ENCODE data around the gene BBX.
A peak's percentile ranks its signal among the peaks of the same experiment; 100 is the strongest.

Gene BBX

DNA sequence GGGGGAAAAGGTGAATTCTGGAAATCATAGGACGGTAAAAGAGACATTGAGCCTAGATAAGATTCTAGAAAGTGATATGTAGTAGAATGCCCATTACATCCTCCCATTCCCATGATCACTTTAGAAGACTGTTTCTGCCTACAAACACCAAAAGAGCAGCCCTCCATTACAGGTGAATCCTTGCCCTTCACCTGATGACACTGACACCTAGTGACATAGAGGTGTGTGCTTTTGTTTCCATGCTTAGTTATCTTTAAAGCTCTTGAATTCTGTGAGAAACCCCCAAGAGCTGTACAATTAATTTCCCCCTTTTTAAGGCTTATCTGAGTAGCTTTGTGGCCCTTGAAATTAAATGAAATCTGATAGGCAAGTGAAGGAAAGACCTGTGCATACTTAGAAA, 8.3 kb upstream of the BBX start:
- no peaks in the 10 kb centered on the region; a peak in 1 of 20 replicates for H3K4me1 ChIP-seq
- H4K20me1 ChIP-seq, result no peaks in the 10 kb centered on the region
- no peak overlapping the region for H3K4me3 ChIP-seq
- H3K9ac ChIP-seq, result no peak overlapping the region
- no peak for TF ChIP-seq Cebpa-rat (IDR thresholded peaks at IDR 0.05)
- H3K9me3 ChIP-seq (replicated peaks in 1 of 11), result no peaks in the 10 kb centered on the region
- no peak overlapping the region for H3K27ac ChIP-seq
- H3K4me2 ChIP-seq, result no peak overlapping the region
- H3K27me3 ChIP-seq, result no peaks in the 10 kb centered on the region
- no peaks in the 10 kb centered on the region for H3K36me3 ChIP-seq

DNA sequence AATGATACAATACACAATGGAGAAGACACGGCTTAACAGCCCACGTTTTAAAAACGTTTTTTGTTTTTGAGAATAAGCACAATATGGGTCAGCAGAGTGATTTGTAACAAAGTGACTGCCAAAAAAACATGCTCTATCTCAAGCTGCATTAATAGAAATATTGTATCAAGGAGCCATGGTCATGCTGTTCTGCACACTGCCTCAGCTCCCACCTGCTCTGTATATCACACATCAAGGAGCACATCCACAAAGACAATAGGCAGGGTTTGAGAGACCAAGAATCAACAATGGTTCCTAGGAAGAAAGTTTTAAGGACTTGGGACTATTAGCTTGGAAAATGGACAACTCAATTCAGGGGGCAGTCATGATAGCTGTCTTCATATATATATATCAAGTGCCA, 6.3 kb upstream of the BBX start:
- no peak overlapping the region for H3K4me2 ChIP-seq
- peaks cover 0 to 2% (median under 1%) of the 10 kb centered on the region in 10 experiments; a peak in 7 of 20 replicates for H3K4me1 ChIP-seq
- no peak overlapping the region for H3K4me3 ChIP-seq
- no peaks in the 10 kb centered on the region for H3K9me3 ChIP-seq (replicated peaks in 1 of 11)
- no peak overlapping the region for H3K9ac ChIP-seq
- H3K27me3 ChIP-seq, result no peaks in the 10 kb centered on the region
- H4K20me1 ChIP-seq, result no peaks in the 10 kb centered on the region
- TF ChIP-seq Cebpa-rat (IDR thresholded peaks at IDR 0.05), result no peak
- no peak overlapping the region for H3K27ac ChIP-seq
- no peaks in the 10 kb centered on the region for H3K36me3 ChIP-seq

DNA sequence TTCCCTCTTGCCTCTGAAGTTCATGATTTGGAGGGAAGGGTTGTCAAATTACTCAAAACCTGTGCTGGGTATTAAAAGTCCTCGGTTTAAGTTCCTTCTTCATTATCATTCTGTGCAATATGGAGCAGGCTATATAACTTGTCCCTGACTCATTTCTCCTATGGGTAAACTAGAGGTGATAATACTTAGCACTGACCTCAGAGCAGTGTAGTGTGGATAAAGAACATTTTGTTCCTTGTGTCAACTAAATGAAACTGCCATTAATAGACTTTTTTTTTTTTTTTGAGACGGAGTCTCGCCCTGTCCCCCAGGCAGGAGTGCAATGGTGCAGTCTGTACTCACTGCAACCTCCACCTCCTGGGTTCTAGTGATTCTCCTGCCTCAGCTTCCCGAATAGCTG, 2.2 kb upstream of the BBX start:
- no peak overlapping the region for H3K9ac ChIP-seq
- no peaks in the 10 kb centered on the region for H3K9me3 ChIP-seq (replicated peaks in 1 of 11)
- H3K27ac ChIP-seq, result no peak overlapping the region
- no peak overlapping the region for H3K4me2 ChIP-seq
- no peaks in the 10 kb centered on the region for H3K27me3 ChIP-seq
- no peaks in the 10 kb centered on the region for H3K36me3 ChIP-seq
- TF ChIP-seq Cebpa-rat (IDR thresholded peaks at IDR 0.05), result no peak
- H4K20me1 ChIP-seq, result no peaks in the 10 kb centered on the region
- peaks cover 5 to 13% (median 11%) of the 10 kb centered on the region in 10 experiments for H3K4me1 ChIP-seq
- no peak overlapping the region for H3K4me3 ChIP-seq

DNA sequence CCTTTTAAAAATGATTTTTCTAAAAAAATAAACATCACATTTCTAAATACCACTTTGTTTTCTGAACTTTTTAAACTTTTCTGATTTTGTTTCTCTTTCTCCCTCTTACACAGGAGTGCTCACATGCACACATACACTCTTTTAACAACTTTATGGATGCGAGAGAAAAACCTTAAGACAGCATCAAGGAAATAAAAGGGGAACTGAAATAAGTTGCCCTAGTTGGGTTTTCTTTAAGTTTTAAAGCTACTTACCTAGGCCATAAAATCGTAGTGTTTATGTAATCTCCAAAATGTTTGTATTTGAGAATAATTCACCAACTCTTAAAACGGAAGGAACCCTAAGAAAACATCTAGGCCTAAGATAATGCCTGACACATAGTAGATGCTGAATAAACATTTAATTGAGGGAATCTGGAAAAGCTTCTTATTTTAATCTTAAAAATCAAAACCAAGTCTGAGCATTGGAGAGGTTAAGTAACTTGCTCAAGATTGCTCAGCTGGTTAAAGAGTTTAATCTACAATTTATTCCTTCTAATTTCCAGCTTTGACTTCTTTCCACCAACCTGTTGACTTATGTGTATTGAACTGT, 1.2 kb upstream of the BBX start:
- TF ChIP-seq Cebpa-rat (IDR thresholded peaks at IDR 0.05), result no peak
- H4K20me1 ChIP-seq, result peaks cover 0 to 6% (median 0%) of the 10 kb centered on the region in 11 experiments; a peak in 1 of 22 replicates
- peaks cover 13 to 21% (median 19%) of the 10 kb centered on the region in 10 experiments for H3K4me1 ChIP-seq
- H3K27me3 ChIP-seq, result no peaks in the 10 kb centered on the region
- no peaks in the 10 kb centered on the region for H3K9me3 ChIP-seq (replicated peaks in 1 of 11)
- no peak overlapping the region for H3K4me3 ChIP-seq
- H3K4me2 ChIP-seq, result peak overlapping the region in 4 of 11 experiments; percentile 19 to 86 (median 72); a peak in 7 of 22 replicates
- H3K36me3 ChIP-seq, result no peaks in the 10 kb centered on the region
- H3K9ac ChIP-seq, result no peak overlapping the region
- no peak overlapping the region for H3K27ac ChIP-seq

DNA sequence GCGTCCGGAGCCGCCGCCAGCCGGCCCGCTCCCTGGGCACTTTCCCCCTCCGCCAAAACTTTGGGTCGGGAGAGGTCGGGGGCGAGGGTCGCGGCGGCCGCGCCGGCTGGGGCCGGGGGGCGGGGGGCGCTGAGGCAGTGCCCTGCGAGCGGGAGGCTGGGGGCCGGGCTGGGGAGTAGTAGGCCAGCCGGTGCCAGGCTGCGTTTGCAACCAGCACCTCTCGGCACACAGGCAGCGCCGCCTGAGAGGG, 452 bp downstream of the BBX start:
- Histone ChIP-seq H3K4me2 (peak overlapping the region; percentile 86 to 99 (median 97); a peak in 21 of 22 replicates), H4K20me1 (peaks cover 0 to 6% (median 0%) of the 10 kb centered on the region in 11 experiments; a peak in 2 of 22 replicates)
- no peak for TF ChIP-seq Cebpa-rat (IDR thresholded peaks at IDR 0.05)

DNA sequence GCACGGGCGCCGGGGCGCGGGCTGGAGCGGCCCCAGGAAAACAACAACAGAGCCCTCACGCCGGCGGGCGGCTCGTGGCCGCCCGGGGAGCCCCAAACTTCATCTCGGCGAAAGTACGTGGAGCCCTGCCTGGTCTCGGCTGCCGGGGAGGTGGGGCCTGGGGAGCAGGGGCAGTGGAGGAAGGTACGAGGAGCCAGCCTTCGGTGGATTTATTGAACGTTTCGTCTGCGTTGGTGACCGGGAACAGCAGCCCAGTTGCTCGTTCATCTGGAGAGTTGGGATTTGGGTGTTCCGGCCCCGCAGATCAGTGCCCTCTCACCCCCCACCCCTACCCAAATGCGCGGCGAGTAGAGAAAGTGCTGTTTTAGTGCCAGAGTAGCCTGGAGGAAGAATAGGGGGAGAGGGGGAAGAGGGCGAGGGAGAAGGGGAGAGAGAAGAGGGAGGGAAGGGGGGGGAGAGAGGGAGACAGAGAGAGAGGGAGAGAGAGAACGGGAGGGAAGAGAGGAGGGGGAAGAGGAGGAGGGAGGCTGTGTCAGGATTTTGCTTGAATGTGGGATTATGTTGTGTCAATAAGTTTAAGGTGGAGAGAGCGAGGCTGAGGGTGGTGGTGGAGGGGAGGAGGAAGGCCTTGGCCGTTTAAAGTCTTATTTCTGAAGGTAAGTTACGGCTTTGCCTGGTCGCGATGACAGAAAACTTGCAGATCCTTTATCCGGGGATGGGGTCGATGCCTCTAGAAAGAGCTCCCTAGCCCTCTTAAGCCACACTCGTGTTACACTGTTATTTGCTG, 970 bp downstream of the BBX start:
- H3K9me3 ChIP-seq (replicated peaks in 1 of 11), result no peaks in the 10 kb centered on the region
- peak overlapping the region; percentile 86 to 99 (median 97) for H3K4me2 ChIP-seq
- H3K4me3 ChIP-seq, result peak overlapping the region; percentile 82 to 99 (median 94)
- H3K27me3 ChIP-seq, result no peaks in the 10 kb centered on the region
- peaks cover 20 to 35% (median 25%) of the 10 kb centered on the region in 10 experiments for H3K4me1 ChIP-seq
- no peaks in the 10 kb centered on the region; a peak in 3 of 22 replicates for H3K36me3 ChIP-seq
- H3K27ac ChIP-seq, result peak overlapping the region; percentile 73 to 93 (median 90)
- H3K9ac ChIP-seq, result peak overlapping the region; percentile 87 to 94 (median 91)
- TF ChIP-seq Cebpa-rat (IDR thresholded peaks at IDR 0.05), result no peak
- peaks cover 0 to 6% (median 0%) of the 10 kb centered on the region in 11 experiments; a peak in 2 of 22 replicates for H4K20me1 ChIP-seq

More for the DNA sequence above, 452 bp downstream of the BBX start:
- Histone ChIP-seq H3K9me3 (replicated peaks in 1 of 11) (no peaks in the 10 kb centered on the region), H3K36me3 (no peaks in the 10 kb centered on the region; a peak in 3 of 22 replicates), H3K4me3 (peak overlapping the region; percentile 82 to 99 (median 94)), H3K27ac (peak overlapping the region; percentile 73 to 93 (median 90)), H3K27me3 (no peaks in the 10 kb centered on the region), H3K9ac (peak overlapping the region; percentile 87 to 94 (median 91)), H3K4me1 (peaks cover 20 to 33% (median 25%) of the 10 kb centered on the region in 10 experiments)

DNA sequence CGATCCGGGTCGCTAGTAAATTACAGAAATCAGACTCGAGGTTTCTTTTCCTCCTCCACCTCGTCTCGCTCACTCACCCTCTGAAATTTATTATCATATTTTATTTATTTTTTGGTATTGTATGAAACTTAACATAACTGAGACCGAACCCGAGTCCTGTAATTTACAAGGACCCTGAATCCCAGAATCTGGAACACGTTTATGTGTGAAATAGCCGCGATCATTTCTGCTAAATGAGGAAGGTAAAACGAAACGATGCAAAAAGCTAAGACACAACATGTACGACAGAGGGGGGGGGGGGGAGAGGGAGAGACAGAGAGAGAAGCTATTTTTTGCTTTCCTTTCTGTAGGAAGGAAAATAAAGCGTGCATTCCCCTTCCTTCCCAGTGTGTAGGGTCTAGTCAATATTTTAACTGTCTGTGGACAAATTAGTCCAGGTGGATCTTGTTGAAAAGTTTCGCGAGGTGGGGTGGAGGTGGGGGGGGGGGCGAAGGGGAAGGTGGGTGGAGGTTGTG, 1.6 kb downstream of the BBX start:
- no peak for TF ChIP-seq Cebpa-rat (IDR thresholded peaks at IDR 0.05)
- peaks cover 0 to 6% (median 0%) of the 10 kb centered on the region in 11 experiments; a peak in 2 of 22 replicates for H4K20me1 ChIP-seq
- peak overlapping the region; percentile 82 to 99 (median 94) for H3K4me3 ChIP-seq
- H3K4me2 ChIP-seq, result peak overlapping the region; percentile 86 to 99 (median 97)
- H3K27me3 ChIP-seq, result no peaks in the 10 kb centered on the region
- H3K9me3 ChIP-seq (replicated peaks in 1 of 11), result no peaks in the 10 kb centered on the region
- H3K36me3 ChIP-seq, result peaks cover 0 to 5% (median 1%) of the 10 kb centered on the region in 11 experiments; a peak in 6 of 22 replicates
- H3K27ac ChIP-seq, result peak overlapping the region; percentile 73 to 93 (median 90); a peak in 21 of 22 replicates
- H3K4me1 ChIP-seq, result peaks cover 20 to 39% (median 25%) of the 10 kb centered on the region in 10 experiments
- H3K9ac ChIP-seq, result peak overlapping the region; percentile 87 to 94 (median 91)

DNA sequence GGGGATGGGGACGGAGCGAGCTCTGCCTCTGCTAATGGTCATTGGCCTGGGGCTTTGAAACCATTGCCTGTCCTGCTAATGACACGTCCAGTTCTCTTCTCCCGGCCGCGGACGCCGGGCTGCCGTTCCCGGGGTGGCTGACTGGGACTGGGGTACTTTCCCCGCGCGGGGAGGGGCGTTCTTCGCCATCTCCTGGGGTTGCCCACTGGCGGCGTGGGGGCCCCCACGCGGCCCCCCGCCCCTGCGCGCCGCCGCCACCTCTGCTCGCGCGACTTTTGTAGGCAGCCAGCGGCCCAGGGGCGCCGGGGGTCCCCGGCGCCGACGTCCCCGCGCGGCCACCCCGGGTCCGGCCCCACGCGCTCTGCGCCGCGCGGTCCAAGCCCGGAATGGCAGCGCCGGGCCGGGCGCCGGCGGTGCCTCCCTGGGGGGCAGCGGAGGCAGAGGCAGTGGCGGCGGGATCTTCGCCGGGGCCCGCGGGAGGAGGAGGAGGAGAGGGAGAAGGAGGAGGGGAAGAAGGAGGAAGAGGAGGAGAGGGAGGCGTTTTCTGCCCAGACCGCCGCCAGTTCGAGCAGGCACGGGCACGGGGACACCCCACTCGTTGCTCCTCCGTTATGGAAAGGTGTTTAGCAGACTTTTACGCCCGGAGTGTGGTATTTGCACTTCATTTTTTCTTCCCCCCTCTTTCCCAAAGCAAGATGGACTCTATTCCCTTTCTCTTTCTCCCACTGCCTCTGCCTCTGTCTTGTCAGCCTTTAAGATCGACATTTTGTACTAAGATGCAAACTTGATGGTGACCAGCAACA, 2.3 kb downstream of the BBX start:
- H3K4me2 ChIP-seq, result peak overlapping the region; percentile 86 to 99 (median 97)
- no peaks in the 10 kb centered on the region for H3K9me3 ChIP-seq (replicated peaks in 1 of 11)
- TF ChIP-seq Cebpa-rat (IDR thresholded peaks at IDR 0.05), result no peak
- H3K27ac ChIP-seq, result peak overlapping the region; percentile 75 to 93 (median 90)
- H3K4me3 ChIP-seq, result peak overlapping the region; percentile 82 to 99 (median 94)
- peak overlapping the region; percentile 86 to 94 (median 91) for H3K9ac ChIP-seq
- H3K4me1 ChIP-seq, result peaks cover 20 to 39% (median 25%) of the 10 kb centered on the region in 10 experiments
- H3K36me3 ChIP-seq, result peaks cover 0 to 11% (median 7%) of the 10 kb centered on the region in 11 experiments; a peak in 7 of 22 replicates
- H3K27me3 ChIP-seq, result no peaks in the 10 kb centered on the region
- H4K20me1 ChIP-seq, result peaks cover 0 to 6% (median 0%) of the 10 kb centered on the region in 11 experiments; a peak in 2 of 22 replicates

All from BLaER1 treated with 17β-estradiol and CSF1 and Interleukin-3, amounts not matched to agents 10 nM and 100 nM (cell line).